Head of caudate nucleus (tissue), 42 donors: ENCODE measurements around the gene ATRIP.
"Not testable (repeated sequence)": the region's sequence is repeated elsewhere in the genome, so short reads cannot be mapped to it uniquely, and the experiment has no call there.

Experiments used
- DNase-seq, 42 donors: peaks; one replicate each; pipeline versions ENCODE4 v3.0.0 to v3.0.0-alpha.2; 2020 to 2021; ENCODE audit warnings: mixed read lengths in 7 of 42
- intact Hi-C: fragments of 100-400 bp; cut with DNase I; formaldehyde crosslinking; loops from one replicate; pipeline ENCODE4 v1.15.0; 2022

Gene ATRIP

DNA sequence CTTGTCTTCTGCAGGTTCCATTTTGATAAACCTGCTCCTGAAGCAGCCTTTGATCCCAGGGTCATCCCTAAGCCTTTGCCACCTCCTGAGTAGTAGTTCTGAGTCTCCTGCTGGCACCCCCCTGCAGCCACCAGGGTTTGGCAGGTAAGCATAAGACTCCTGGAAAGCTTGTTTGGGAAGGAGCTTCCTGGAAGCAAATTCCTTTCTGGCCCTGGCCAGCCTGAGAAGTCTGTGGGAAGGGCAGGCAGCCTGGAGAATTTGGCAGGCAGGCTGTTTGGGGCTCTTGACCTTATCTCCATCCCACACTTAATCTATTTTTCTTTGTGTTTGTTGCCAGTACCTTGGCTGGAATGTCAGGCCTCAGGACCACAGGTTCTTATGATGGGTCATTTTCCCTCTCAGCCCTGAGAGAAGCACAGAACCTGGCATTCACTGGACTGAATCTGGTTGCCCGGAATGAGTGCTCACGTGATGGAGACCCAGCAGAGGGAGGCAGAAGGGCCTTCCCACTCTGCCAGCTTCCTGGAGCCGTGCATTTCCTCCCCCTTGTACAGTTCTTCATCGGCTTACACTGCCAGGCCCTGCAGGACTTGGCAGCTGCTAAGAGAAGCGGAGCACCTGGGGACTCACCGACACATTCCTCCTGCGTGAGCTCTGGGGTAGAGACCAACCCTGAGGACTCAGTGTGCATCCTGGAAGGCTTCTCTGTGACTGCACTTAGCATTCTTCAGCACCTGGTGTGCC lies 13.4 kb downstream of the ATRIP start:
- intact Hi-C loops, result no loop called here

DNA sequence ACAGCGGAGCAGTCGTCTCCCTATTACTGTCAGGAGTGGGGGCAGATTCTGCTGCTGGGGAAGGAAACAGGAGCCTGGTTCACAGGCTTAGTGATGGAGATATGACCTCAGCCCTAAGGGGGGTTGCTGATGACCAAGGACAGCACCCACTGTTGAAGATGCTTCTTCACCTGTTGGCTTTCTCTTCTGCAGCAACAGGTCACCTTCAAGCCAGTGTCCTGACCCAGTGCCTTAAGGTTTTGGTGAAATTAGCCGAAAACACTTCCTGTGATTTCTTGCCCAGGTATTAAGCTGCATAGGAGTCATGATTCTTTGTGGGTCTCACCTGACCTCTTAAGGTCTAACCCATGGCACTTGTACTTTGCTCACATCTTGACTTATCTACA lies 14.0 kb downstream of the ATRIP start:
- DNase-seq, result no peak
- intact Hi-C loops, result no loop called here

More for the DNA sequence above, 13.4 kb downstream of the ATRIP start:
- no peak for DNase-seq

DNA sequence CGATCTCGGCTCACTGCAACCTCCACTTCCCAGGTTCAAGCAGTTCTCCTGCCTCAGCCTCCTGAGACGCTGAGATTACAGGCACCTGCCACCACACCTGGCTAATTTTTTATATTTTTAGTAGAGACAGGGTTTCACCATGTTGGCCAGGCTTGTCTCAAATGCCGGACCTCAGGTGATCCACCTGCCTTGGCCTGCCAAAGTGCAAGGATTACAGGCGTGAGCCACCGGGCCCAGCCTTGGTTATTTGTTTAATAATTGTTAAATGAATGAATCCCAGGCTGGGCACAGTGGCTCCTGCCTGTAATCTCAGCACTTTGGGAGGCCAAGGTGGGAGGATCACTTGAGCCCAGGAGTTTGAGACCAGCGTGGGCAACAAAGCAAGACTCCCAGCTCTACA lies 15.2 kb downstream of the ATRIP start:
- intact Hi-C loops, DNase-seq: not testable (repeated sequence)

DNA sequence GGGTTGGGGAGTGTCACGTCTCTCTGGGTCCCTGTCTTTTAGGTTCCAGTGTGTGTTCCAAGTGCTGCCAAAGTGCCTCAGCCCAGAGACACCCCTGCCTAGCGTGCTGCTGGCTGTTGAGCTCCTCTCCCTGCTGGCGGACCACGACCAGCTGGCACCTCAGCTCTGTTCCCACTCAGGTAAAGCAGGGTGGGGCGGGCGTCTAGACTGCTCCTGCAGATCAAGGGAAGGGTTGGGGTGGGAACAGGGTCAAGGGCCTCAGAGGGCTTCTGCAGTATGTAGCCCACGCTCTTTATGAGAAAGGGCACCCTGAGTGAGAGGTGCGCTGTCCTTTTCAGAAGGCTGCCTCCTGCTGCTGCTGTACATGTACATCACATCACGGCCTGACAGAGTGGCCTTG lies 17.2 kb downstream of the ATRIP start:
- intact Hi-C loops, result loop anchor here (2.0 kb wide), 1 partner anchor 83 kb away; no protein-coding TSS in a partner anchor
- no peak for DNase-seq

GRCh38 chr3:48464713-48465221 lies 18.2 kb downstream of the ATRIP start:
- peak in 1 of 42 donors; percentile 29 for DNase-seq
- intact Hi-C loops, result loop anchor here (2.0 kb wide), 1 partner anchor 82 kb away; no protein-coding TSS in a partner anchor

DNA sequence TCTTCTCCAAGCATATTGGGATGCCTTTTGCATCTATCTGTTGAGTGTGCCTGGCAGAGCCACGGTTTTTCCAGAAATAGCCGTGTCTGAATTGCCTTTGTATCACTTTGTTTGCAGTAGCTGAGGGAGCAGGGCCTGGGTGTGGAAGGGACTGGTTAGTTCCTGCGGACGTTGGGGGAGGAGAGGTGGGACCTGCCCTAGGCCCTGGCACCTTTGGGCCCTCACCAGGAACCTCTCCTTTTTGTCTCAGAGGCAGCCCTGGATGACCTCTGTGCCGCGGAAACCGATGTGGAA lies 18.6 kb downstream of the ATRIP start:
- no peak for DNase-seq
- intact Hi-C loops, result loop anchor here (2.0 kb wide), 1 partner anchor 82 kb away; no protein-coding TSS in a partner anchor

GRCh38 chr3:48465531-48466378 lies 19.2 kb downstream of the ATRIP start:
- intact Hi-C loops, result loop anchor here (2.0 kb wide), 1 partner anchor 81 kb away; no protein-coding TSS in a partner anchor
- peak; percentile 82 to 99 (median 96) for DNase-seq

GRCh38 chr3:48466386-48467109 lies 20.0 kb downstream of the ATRIP start:
- intact Hi-C loops, result no loop called here
- peak in 5 of 42 donors; percentile 6 to 39 (median 22) for DNase-seq

- intact Hi-C loops, result no loop called here
Observed at GRCh38 chr3:48467110-48467454, 20.5 kb downstream of the ATRIP start.

DNA sequence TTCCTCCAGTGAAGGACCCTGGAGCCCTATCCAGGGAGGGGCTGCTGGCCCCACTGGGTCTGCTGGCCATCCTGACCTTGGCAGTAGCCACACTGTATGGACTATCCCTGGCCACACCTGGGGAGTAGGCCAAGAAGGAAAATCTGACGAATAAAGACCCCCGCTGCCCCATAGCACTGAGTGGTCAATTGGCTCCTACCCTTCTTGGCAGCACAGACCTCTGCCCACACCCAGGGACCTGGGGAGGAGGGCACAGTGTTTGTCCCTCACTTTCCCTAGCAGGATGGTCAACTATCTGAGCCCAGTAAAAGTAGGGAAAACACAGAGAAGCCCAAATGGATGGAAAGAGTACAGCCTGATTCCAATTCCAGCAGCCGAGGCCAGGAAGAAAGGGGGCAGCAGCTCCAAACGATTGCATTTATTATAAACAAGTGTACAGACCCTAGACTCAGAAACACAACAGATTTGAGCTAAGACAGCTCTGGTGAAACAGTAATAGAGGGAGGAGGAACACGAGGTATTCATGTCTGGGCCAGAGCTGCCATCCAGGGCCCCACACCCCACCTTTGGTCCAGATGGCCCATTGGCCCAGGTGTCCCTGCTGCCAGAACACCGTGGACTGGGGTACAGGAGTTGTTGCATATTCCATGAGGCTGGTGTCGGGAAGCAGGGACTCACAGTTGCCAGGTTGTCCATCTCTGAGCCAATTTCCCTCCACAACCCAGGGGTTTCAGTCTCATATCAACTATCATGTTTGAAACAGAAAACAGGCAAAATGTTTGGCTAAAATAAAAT lies 21.1 kb downstream of the ATRIP start:
- no peak for DNase-seq
- intact Hi-C loops, result no loop called here

More at GRCh38 chr3:48467110-48467454, 20.5 kb downstream of the ATRIP start:
- DNase-seq, result no peak

GRCh38 chr3:48468329-48468731 lies 21.8 kb downstream of the ATRIP start:
- intact Hi-C loops, result no loop called here
- DNase-seq, result peak in 4 of 42 donors; percentile 7 to 59 (median 28)

DNA sequence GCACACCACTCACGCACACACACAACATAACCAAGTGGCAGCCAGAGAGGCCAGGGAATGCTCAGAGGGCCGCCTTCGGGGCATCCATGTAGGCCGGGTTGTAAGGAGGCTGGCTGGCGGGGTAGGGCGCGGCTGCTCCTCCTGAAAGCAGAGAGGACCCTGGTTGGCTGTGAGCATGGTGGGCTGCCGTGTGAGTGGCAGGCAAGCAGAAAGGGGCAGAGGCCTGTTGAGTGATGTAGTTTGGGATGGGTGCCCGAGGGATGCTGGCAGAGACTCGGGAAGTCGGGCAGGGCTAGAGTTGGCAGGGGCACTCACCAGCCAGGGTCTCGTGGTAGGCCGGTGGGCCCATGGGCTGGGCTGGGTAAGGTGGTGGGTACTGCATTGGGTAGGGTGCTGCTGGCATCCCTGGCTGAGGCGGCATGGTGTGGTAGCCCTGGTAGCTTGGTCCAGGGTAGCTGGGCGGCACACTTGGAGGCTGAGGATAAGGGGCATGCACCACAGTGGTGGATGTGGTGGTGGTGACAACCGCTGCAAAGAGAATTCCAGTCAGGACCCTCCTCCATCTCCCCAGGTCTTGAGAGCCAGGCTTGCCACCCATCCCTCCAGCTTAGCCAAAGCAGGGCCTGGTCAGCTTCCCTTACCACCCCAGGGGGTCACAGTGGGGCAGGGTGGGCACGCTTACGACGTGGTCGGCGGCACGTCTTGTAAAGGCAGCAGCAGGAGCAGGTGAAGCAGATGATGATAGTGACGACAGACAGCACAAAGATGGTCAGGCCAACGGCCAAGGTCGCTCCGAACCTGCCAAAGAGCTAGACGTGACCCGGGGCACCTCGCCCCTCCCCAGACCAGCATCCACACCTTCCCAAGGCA lies 22.7 kb downstream of the ATRIP start:
- DNase-seq, result peak in 15 of 42 donors; percentile 8 to 64 (median 43)
- intact Hi-C loops, result no loop called here

DNA sequence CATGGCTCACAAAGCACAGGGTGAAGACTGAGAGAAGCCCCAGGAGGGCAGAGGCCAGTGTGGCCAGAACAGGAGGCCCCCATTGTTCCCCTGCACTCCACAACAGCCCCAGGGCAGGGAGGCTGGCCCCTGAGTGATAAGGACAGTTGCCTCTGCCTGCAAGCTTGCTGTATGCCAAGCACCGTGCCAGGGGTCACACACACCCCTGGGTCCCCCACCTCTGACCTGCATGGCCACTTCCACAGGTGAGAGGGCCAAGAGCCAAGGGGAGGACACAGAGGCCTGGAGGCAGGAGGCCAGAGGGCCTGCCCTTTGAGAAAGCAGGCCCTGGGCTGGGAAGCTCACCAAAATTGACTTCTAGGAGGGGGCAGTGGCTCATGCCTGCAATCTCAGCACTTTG lies 23.7 kb downstream of the ATRIP start:
- no peak for DNase-seq
- intact Hi-C loops, result no loop called here

GRCh38 chr3:48472673-48472922 lies 26.1 kb downstream of the ATRIP start:
- intact Hi-C loops, result no loop called here
- peak in 2 of 42 donors; percentile 18 to 26 for DNase-seq

DNA sequence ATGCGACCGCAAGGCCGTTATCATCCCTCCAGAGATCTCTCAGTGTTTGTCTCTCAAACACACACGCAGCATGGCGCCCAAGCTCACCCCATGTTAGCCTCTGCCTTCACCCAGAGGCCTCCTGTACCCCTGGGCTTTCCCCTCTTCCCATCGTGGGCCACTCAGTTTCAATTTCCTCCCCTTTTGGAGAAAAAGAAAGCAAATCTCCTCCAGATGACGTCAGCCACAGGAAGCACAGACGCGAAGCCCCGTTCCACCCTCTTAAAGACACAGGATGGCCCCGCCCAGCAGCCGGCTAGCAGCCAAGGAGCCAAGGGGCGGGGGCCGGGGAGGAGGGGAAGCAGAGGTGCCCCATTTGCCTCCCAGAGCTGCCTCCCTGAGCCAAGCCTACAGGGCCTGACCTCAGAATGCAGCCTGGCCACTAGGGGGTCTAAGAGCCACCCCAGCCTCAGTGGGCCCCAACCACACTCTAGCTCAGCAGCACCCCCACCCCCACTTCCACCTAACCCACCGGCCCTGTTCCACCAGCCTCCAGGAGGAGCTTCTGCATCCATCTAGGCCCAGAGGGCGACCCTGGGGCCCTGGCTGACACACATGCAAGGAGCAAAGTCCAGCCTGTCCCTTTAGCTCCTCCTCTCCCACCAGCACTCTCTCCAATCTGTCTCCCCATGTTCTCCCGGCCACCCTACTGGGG lies 26.5 kb downstream of the ATRIP start:
- intact Hi-C loops, result no loop called here

GRCh38 chr3:48473617-48473952 lies 27.0 kb downstream of the ATRIP start:
- DNase-seq, result no peak
- intact Hi-C loops, result no loop called here

More for the DNA sequence above, 26.5 kb downstream of the ATRIP start:
- peak; percentile 73 to 96 (median 88) for DNase-seq

DNA sequence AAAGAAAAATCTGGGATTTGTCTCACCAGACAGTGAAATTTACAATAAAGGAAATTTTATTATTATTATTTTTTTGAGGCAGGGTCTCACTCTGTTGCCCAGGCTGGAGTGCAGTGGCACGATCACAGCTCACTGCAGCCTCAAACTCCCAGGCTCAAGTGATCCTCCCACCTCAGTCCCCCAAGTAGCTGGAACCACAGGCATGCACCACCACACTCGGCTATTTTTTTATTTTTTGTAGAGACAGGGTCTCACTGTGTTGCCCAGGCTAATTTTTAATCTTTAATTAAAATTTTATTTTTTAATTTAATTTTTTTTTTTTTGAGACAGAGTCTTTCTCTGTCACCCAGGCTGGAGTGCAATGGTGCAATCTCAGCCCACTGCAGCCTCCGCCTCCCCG lies 27.5 kb downstream of the ATRIP start:
- intact Hi-C loops, DNase-seq: not testable (repeated sequence)
